ENCODE data around the gene RNF217. TPM values are rescaled to one million over a fixed set of nuclear protein-coding genes. Genes with fewer than 3 reads are reported as not detected.

The RNF217 gene
- total RNA-seq, 4 donors from 2014 or later = 26.2 to 32.2 (median 28.8) TPM

DNA sequence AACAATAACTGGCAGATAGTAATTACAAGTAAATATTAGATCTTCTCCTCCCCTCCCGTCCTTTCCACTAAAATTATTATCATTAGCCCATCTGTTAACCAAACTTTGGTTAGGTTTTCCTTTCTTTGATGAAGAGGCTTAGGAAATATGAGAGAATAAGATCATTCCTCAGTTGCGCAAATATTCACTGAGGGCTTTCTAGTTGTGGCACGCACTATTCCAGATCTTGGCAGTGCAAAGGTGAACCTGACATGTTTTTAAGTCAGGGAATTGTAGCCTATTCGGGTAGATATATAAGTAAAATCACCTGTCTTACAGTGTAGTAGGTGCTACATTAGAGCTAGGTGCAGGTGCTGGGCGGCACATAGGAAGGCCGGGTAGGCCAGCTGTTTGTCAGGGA is 31.1 kb downstream of the RNF217 start:
- Histone ChIP-seq H3K4me3 (no peak overlapping the region), H3K27ac (no peak overlapping the region), H3K4me1 (peaks cover 0 to 18% (median 3%) of the 10 kb centered on the region in 3 donors), H3K9me3 (no peaks in the 10 kb centered on the region), H3K27me3 (no peaks in the 10 kb centered on the region), H3K36me3 (no peaks in the 10 kb centered on the region)
- no peak for TF ChIP-seq POLR2A (IDR thresholded peaks at IDR 0.05)
- no peak for TF ChIP-seq POLR2AphosphoS5 (IDR thresholded peaks at IDR 0.05)
- TF ChIP-seq EP300 (IDR thresholded peaks at IDR 0.05) = no peak
- WGBS, 2 donors (ENCODE audit: low coverage in 1 of 2) = 89 to 100% methylated on average over 5 to 6 of the region's 6 CpGs
- ATAC-seq = no peak

- WGBS, 2 donors (ENCODE audit: low coverage in 1 of 2) = 76 to 80% methylated on average over 3 of the region's 3 CpGs
- Histone ChIP-seq H3K27me3 (no peaks in the 10 kb centered on the region), H3K27ac (no peak overlapping the region), H3K4me1 (peaks cover 0 to 18% (median 7%) of the 10 kb centered on the region in 3 donors), H3K9me3 (no peaks in the 10 kb centered on the region), H3K36me3 (no peaks in the 10 kb centered on the region), H3K4me3 (no peak overlapping the region)
- ATAC-seq = no peak
- TF ChIP-seq EP300 (IDR thresholded peaks at IDR 0.05) (no peak), POLR2A (IDR thresholded peaks at IDR 0.05) (no peak), CTCF (IDR thresholded peaks at IDR 0.05) (no peak)
Observed at GRCh38 chr6:124994648-124995047, 32.4 kb downstream of the RNF217 start.

- Histone ChIP-seq H3K4me3 (no peak overlapping the region), H3K4me1 (peaks cover 0 to 18% (median 4%) of the 10 kb centered on the region in 3 donors), H3K36me3 (no peaks in the 10 kb centered on the region), H3K9me3 (no peaks in the 10 kb centered on the region), H3K27me3 (no peaks in the 10 kb centered on the region), H3K27ac (no peak overlapping the region)
- ATAC-seq = no peak
- TF ChIP-seq POLR2AphosphoS5 (IDR thresholded peaks at IDR 0.05) = no peak
Observed at GRCh38 chr6:124995131-124995530, 32.9 kb downstream of the RNF217 start.

GRCh38 chr6:124995645-124996325 is 33.5 kb downstream of the RNF217 start:
- TF ChIP-seq POLR2AphosphoS5 (IDR thresholded peaks at IDR 0.05) = no peak
- TF ChIP-seq CTCF (IDR thresholded peaks at IDR 0.05) = no peak
- TF ChIP-seq EP300 (IDR thresholded peaks at IDR 0.05) = no peak
- TF ChIP-seq POLR2A (IDR thresholded peaks at IDR 0.05) = no peak
- 83 to 96% methylated on average over 6 to 8 of the region's 8 CpGs for WGBS, 2 donors (ENCODE audit: low coverage in 1 of 2)
- Histone ChIP-seq H3K27me3 (no peaks in the 10 kb centered on the region), H3K27ac (no peak overlapping the region), H3K9me3 (no peaks in the 10 kb centered on the region), H3K4me3 (no peak overlapping the region), H3K36me3 (no peaks in the 10 kb centered on the region), H3K4me1 (peaks cover 0 to 14% (median 4%) of the 10 kb centered on the region in 3 donors)
- ATAC-seq = no peak

DNA sequence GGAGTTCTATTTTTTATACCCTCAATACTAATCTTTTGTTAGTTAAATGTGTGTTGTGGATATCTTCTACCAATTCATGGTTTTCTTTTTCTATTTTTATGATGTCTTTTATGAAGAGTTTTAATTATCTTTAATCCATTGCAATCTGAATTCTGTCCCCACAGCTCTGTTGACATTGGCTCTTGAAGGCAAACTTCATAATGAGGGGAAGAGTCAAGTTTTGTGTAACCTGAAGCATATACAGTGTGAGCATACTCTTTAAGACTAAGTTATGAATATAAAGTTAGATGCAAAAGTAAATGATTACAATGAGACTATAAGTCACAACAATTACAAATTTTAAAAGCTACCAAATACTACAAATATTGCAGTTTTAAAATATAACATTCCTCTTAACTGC is 34.2 kb downstream of the RNF217 start:
- Histone ChIP-seq H3K27ac (no peak overlapping the region), H3K36me3 (no peaks in the 10 kb centered on the region), H3K27me3 (no peaks in the 10 kb centered on the region), H3K9me3 (no peaks in the 10 kb centered on the region), H3K4me3 (no peak overlapping the region), H3K4me1 (peaks cover 0 to 8% (median 4%) of the 10 kb centered on the region in 3 donors)
- TF ChIP-seq EP300 (IDR thresholded peaks at IDR 0.05) (no peak), POLR2AphosphoS5 (IDR thresholded peaks at IDR 0.05) (no peak), POLR2A (IDR thresholded peaks at IDR 0.05) (no peak), CTCF (IDR thresholded peaks at IDR 0.05) (no peak)
- no peak for ATAC-seq

GRCh38 chr6:124997196-124997875 is 35.1 kb downstream of the RNF217 start:
- H3K9me3 ChIP-seq = no peaks in the 10 kb centered on the region
- no peaks in the 10 kb centered on the region for H3K36me3 ChIP-seq
- no peak for TF ChIP-seq POLR2A (IDR thresholded peaks at IDR 0.05)
- no peak for TF ChIP-seq POLR2AphosphoS5 (IDR thresholded peaks at IDR 0.05)
- TF ChIP-seq CTCF (IDR thresholded peaks at IDR 0.05) = no peak
- TF ChIP-seq EP300 (IDR thresholded peaks at IDR 0.05) = no peak
- 81 to 92% methylated on average over 8 of the region's 8 CpGs for WGBS, 2 donors (ENCODE audit: low coverage in 1 of 2)
- H3K4me1 ChIP-seq = peaks cover 0 to 11% (median 9%) of the 10 kb centered on the region in 3 donors
- no peak overlapping the region for H3K4me3 ChIP-seq
- no peak for ATAC-seq
- no peak overlapping the region for H3K27ac ChIP-seq
- H3K27me3 ChIP-seq = no peaks in the 10 kb centered on the region
